GM12878 (cell line): ENCODE measurements around the gene NKX1-2.

Source experiments
- BCL11A ChIP-seq: IDR thresholded peaks from 2 replicates; pipeline ENCODE4 v1.6.1; 2011; ENCODE audit warnings: low read depth, low read length
- BHLHE40 ChIP-seq, 2 experiments: fragments of 450-650 bp in 1 of 2; IDR thresholded peaks; 2 replicates each; pipeline ENCODE4 v1.6.1; 2011 to 2017; ENCODE audit warnings: low read depth in 2 of 2, borderline replicate concordance in 1 of 2, improper control_type of control experiment in 1 of 2, low read length in 1 of 2, mild to moderate bottlenecking in 1 of 2
- EP300 ChIP-seq, 2 experiments: fragments of 150-350 bp in 1 of 2; IDR thresholded peaks; 2 replicates each; pipeline ENCODE4 v1.6.1; 2011 to 2012; ENCODE audit warnings: low read depth in 2 of 2, low read length in 2 of 2, borderline replicate concordance in 1 of 2, improper control_type of control experiment in 1 of 2, inconsistent platforms in 1 of 2; ENCODE audit not compliant: control insufficient read depth in 1 of 2
- HDAC2 ChIP-seq: fragments of 200-600 bp; sonication (generic); IDR thresholded peaks from 2 replicates; pipeline ENCODE4 v1.6.1; 2017
- MTA3 ChIP-seq: IDR thresholded peaks from 2 replicates; pipeline ENCODE4 v1.6.1; 2012; ENCODE audit warnings: low read length, inconsistent platforms, borderline replicate concordance
- NFXL1 ChIP-seq: fragments of 450-650 bp; IDR thresholded peaks from 2 replicates; pipeline ENCODE4 v1.6.1; 2017; ENCODE audit warnings: antibody characterized with exemption, mild to moderate bottlenecking, borderline replicate concordance
- POLR2A ChIP-seq: IDR thresholded peaks from 2 replicates; pipeline ENCODE4 v1.6.1; 2011; ENCODE audit warnings: low read depth, mild to moderate bottlenecking, low read length
- RCOR1 ChIP-seq: conservative IDR thresholded peaks from 2 replicates; pipeline ENCODE4 v1.6.1; 2012; ENCODE audit warnings: low read depth, low read length, improper control_type of control experiment
- TF ChIP-seq, protein P1 (sequence below), 3 experiments: IDR thresholded peaks in 2 of 3; conservative IDR thresholded peaks in 1 of 3; 2 replicates each; pipeline ENCODE4 v1.5.1; 2011; ENCODE audit warnings: low read depth in 3 of 3, low read length in 3 of 3, mild to moderate bottlenecking in 3 of 3, control low read depth in 2 of 3, moderate library complexity in 2 of 3, inconsistent platforms in 1 of 3, mixed read lengths in 1 of 3; ENCODE audit not compliant: control insufficient read depth in 2 of 3, insufficient read depth in 1 of 3; ENCODE audit errors: extremely low read depth in 1 of 3

DNA sequence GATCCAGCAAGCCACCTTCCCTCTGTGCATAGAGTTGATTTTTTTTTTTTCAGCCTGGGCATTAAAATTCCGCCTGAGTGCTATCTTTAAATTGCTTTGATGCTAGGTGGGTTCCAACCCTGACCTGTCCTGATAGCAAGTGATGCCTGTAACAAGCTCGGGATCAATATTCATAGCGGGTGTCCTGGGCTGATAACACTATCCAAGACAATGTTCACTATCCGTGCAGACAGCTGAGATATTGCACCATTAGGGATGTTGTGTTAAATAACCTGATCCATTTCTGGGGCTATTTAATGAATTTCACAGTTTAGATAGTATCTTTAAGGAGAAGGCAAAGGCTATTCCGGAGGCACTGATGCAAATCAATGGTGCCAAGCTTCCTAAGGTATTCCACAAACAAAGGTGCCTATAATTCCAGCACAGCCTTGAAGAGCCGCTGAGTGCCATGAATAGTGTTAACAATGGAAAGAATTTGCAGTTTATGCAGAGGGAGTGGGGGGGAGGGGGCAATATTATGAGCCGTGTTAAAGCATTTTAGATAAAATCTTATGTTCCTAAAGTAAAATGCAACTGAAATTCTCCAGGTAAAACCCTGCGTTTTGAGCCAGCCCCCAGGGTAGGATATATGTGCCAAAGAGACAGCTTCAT, 4.2 kb upstream of the NKX1-2 start:
- TF ChIP-seq BCL11A (no peak), RCOR1 (no peak), BHLHE40 (IDR thresholded peaks at IDR 0.05; ENCODE audit: borderline replicate concordance in 1 of 2, low read depth in 2 of 2, low read length in 1 of 2) (no peak), POLR2A (no peak), NFXL1 (no peak), EP300 (IDR thresholded peaks at IDR 0.05; ENCODE audit: borderline replicate concordance in 1 of 2, control insufficient read depth in 1 of 2, low read depth in 2 of 2, low read length in 2 of 2) (no peak), HDAC2 (no peak), MTA3 (no peak)
- TF ChIP-seq, protein P1, sequence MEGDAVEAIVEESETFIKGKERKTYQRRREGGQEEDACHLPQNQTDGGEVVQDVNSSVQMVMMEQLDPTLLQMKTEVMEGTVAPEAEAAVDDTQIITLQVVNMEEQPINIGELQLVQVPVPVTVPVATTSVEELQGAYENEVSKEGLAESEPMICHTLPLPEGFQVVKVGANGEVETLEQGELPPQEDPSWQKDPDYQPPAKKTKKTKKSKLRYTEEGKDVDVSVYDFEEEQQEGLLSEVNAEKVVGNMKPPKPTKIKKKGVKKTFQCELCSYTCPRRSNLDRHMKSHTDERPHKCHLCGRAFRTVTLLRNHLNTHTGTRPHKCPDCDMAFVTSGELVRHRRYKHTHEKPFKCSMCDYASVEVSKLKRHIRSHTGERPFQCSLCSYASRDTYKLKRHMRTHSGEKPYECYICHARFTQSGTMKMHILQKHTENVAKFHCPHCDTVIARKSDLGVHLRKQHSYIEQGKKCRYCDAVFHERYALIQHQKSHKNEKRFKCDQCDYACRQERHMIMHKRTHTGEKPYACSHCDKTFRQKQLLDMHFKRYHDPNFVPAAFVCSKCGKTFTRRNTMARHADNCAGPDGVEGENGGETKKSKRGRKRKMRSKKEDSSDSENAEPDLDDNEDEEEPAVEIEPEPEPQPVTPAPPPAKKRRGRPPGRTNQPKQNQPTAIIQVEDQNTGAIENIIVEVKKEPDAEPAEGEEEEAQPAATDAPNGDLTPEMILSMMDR (IDR thresholded peaks at IDR 0.05 in 2 of 3, conservative IDR thresholded peaks at IDR 0.05 in 1 of 3; ENCODE audit: control insufficient read depth in 2 of 3, extremely low read depth in 1 of 3, insufficient read depth in 1 of 3, low read depth in 3 of 3, low read length in 3 of 3) = no peak
